Body of pancreas (tissue), 4 donors: ENCODE measurements around the gene UGGT2. TPM values are rescaled to one million over a fixed set of nuclear protein-coding genes. Genes with fewer than 3 reads are reported as not detected.
"Not testable (repeated sequence)": the region's sequence is repeated elsewhere in the genome, so short reads cannot be mapped to it uniquely, and the experiment has no call there.

Experiments
- ATAC-seq: fragments of 150-250 bp; one replicate; pipeline ENCODE4 v1.9.1; 2016
- DNase-seq, 4 donors: peaks; one replicate each; pipeline ENCODE4 v3.0.0-alpha.2; 2019
- H3K27ac ChIP-seq, 4 donors: fragments of 200-600 bp; sonication (generic); 1 replicate in 3 of 4; 2 replicates in 1 of 4; pipeline versions ENCODE4 v1.5.1 to v1.6.1; 2016 to 2019; ENCODE audit warnings: mild to moderate bottlenecking in 1 of 4, mixed read lengths in 1 of 4, moderate library complexity in 1 of 4
- H3K27me3 ChIP-seq, 2 donors: fragments of 200-600 bp; sonication (generic); one replicate each; pipeline ENCODE4 v1.6.0; 2016; ENCODE audit warnings: mild to moderate bottlenecking in 1 of 2
- H3K36me3 ChIP-seq, 2 donors: fragments of 200-600 bp; sonication (generic); replicated peaks in 1 of 2; 2 replicates each; pipeline ENCODE4 v1.5.1; 2016; ENCODE audit warnings: low read depth in 2 of 2; ENCODE audit not compliant: insufficient read depth in 1 of 2
- H3K4me1 ChIP-seq: fragments of 200-600 bp; sonication (generic); one replicate; pipeline ENCODE4 v1.6.0; 2016
- H3K4me3 ChIP-seq, 2 donors: fragments of 200-600 bp; sonication (generic); 1 replicate in 1 of 2; 2 replicates in 1 of 2; pipeline ENCODE4 v1.5.1; 2016 to 2019
- H3K9me3 ChIP-seq, 3 donors: fragments of 200-600 bp; sonication (generic); 1 replicate in 2 of 3; 2 replicates in 1 of 3; pipeline ENCODE4 v1.5.1; 2016
- CTCF ChIP-seq, 7 experiments: fragments of 450-650 bp in 4 of 7; fragments of 200-600 bp in 3 of 7; sonication (generic) in 3 of 7; IDR thresholded peaks; one replicate each; pipeline ENCODE4 v1.5.1; 2016 to 2019; ENCODE audit warnings: antibody characterized with exemption in 7 of 7
- POLR2A ChIP-seq, 3 donors: fragments of 450-650 bp; IDR thresholded peaks; one replicate each; pipeline ENCODE4 v1.6.1; 2016; ENCODE audit warnings: antibody characterized with exemption in 3 of 3, mild to moderate bottlenecking in 2 of 3
- WGBS, 2 donors: methylation state at CpG; one replicate each; pipeline ENCODE4 v1.1.5; 2017; 5-methylcytosine and 5-hydroxymethylcytosine counted together
- intact Hi-C: fragments of 100-400 bp; cut with DNase I; formaldehyde crosslinking; loops from one replicate; pipeline ENCODE4 v1.15.1; 2023
- total RNA-seq, 2 donors: library from RNA; depleted of rRNA; stranded (reverse); fragments of >200 nt; gene quantifications; one replicate each; pipeline ENCODE4 v1.1.0, GENCODE V29; 2016

UGGT2 gene
- total RNA-seq, 2 donors from 2014 or later: 49.8 TPM

GRCh38 chr13:95862408-95862807 is 190.8 kb downstream of the UGGT2 start:
- no peaks in the 10 kb centered on the region for H3K36me3 ChIP-seq
- no peak for TF ChIP-seq CTCF (IDR thresholded peaks at IDR 0.05)
- TF ChIP-seq POLR2A (IDR thresholded peaks at IDR 0.05): no peak
- no peak overlapping the region for H3K4me3 ChIP-seq

GRCh38 chr13:95861296-95861695 is 191.9 kb downstream of the UGGT2 start:
- DNase-seq (no peak), ATAC-seq (no peak)
- 98 to 100% methylated on average over 2 of the region's 2 CpGs for WGBS, 2 donors
- TF ChIP-seq CTCF (IDR thresholded peaks at IDR 0.05) (no peak), POLR2A (IDR thresholded peaks at IDR 0.05) (no peak)
- Histone ChIP-seq H3K27ac (no peak overlapping the region), H3K4me3 (no peak overlapping the region), H3K9me3 (no peaks in the 10 kb centered on the region), H3K27me3 (no peaks in the 10 kb centered on the region), H3K36me3 (no peaks in the 10 kb centered on the region), H3K4me1 (no peaks in the 10 kb centered on the region)
- intact Hi-C loops: no loop called here

More at GRCh38 chr13:95862408-95862807, 190.8 kb downstream of the UGGT2 start:
- no peaks in the 10 kb centered on the region for H3K9me3 ChIP-seq
- ATAC-seq (no peak), DNase-seq (no peak)
- H3K27ac ChIP-seq: no peak overlapping the region
- no peaks in the 10 kb centered on the region for H3K4me1 ChIP-seq
- intact Hi-C loops: no loop called here
- H3K27me3 ChIP-seq: no peaks in the 10 kb centered on the region

- Histone ChIP-seq H3K9me3 (no peaks in the 10 kb centered on the region), H3K27me3 (no peaks in the 10 kb centered on the region), H3K36me3 (no peaks in the 10 kb centered on the region), H3K4me3 (no peak overlapping the region), H3K27ac (no peak overlapping the region), H3K4me1 (no peaks in the 10 kb centered on the region)
- ATAC-seq: no peak
- DNase-seq: no peak
- TF ChIP-seq POLR2A (IDR thresholded peaks at IDR 0.05) (no peak), CTCF (IDR thresholded peaks at IDR 0.05) (no peak)
- intact Hi-C loops: no loop called here
- WGBS, 2 donors: 70 to 74% methylated on average over 10 of the region's 10 CpGs
Measured at GRCh38 chr13:95858286-95859075, 194.7 kb downstream of the UGGT2 start.

- ATAC-seq: not testable (repeated sequence)
- 94% methylated on average over 16 to 26 of the region's 26 CpGs for WGBS, 2 donors
Measured at GRCh38 chr13:95845656-95846055, 207.5 kb downstream of the UGGT2 start.

GRCh38 chr13:95842898-95843297 is 210.3 kb downstream of the UGGT2 start:
- ATAC-seq: no peak
- intact Hi-C loops: no loop called here
- Histone ChIP-seq H3K27ac (no peak overlapping the region), H3K27me3 (no peaks in the 10 kb centered on the region), H3K36me3 (no peaks in the 10 kb centered on the region), H3K4me3 (no peak overlapping the region), H3K4me1 (no peaks in the 10 kb centered on the region), H3K9me3 (no peaks in the 10 kb centered on the region)
- WGBS, 2 donors: 89 to 98% methylated on average over 2 of the region's 2 CpGs
- TF ChIP-seq CTCF (IDR thresholded peaks at IDR 0.05): no peak
- DNase-seq: no peak

More at GRCh38 chr13:95845656-95846055, 207.5 kb downstream of the UGGT2 start:
- intact Hi-C loops, H3K36me3 ChIP-seq, H3K27me3 ChIP-seq, H3K27ac ChIP-seq, DNase-seq, H3K4me1 ChIP-seq, H3K4me3 ChIP-seq, H3K9me3 ChIP-seq: not testable (repeated sequence)
